ENCODE measurements around the gene CCDC57. TPM values are rescaled to one million over a fixed set of nuclear protein-coding genes. Genes with fewer than 3 reads are reported as not detected.

Gene CCDC57
- total RNA-seq, 1 donor from 2014 or later: 56.6 TPM

DNA sequence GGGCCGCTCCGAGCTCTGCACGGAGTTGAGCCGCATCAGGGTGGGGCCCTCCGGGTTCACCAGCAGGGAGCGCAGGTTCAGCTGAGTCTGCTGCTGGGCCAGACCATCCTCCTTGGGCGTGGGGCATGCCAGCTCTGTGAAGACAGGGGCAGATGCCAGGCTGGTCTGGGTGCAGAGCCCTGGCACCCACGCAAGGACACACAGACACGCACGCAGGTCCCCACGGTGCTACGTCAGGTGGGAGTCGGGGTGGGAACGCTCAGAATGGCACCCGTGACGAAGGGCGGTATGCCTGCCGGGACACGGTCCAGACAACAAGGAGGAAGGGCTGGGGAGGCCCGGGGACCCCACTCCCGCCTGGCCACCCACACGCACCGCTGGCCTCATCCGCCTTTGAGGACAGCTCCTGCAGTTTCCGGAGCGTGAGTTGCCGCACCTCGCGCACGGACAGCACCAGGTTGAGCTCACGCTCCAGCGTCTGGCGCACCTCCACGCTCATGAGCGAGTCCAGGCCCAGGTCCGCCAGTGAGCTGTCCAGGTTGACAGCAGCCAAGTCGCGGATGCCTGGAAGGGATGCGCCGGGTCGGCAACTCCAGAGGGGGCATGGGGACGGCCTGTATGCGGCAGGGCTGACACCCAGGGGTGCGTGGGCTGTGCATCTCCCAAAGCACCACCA lies 131.7 kb downstream of the CCDC57 start:
- Mint-ChIP-seq H3K36me3 (ENCODE audit: low read depth) (peaks cover 49% of the 10 kb centered on the region), H3K4me3 (no peak overlapping the region), H3K4me1 (no peaks in the 10 kb centered on the region), H3K27ac (no peak overlapping the region), H3K27me3 (no peaks in the 10 kb centered on the region), H3K9me3 (no peaks in the 10 kb centered on the region)
- POLR2A ChIA-PET: interaction anchor here (0.5 kb wide), 1 partner anchor 14 kb away, joined by 9 read pairs; no protein-coding TSS in a partner anchor
- TF ChIP-seq, protein P1, sequence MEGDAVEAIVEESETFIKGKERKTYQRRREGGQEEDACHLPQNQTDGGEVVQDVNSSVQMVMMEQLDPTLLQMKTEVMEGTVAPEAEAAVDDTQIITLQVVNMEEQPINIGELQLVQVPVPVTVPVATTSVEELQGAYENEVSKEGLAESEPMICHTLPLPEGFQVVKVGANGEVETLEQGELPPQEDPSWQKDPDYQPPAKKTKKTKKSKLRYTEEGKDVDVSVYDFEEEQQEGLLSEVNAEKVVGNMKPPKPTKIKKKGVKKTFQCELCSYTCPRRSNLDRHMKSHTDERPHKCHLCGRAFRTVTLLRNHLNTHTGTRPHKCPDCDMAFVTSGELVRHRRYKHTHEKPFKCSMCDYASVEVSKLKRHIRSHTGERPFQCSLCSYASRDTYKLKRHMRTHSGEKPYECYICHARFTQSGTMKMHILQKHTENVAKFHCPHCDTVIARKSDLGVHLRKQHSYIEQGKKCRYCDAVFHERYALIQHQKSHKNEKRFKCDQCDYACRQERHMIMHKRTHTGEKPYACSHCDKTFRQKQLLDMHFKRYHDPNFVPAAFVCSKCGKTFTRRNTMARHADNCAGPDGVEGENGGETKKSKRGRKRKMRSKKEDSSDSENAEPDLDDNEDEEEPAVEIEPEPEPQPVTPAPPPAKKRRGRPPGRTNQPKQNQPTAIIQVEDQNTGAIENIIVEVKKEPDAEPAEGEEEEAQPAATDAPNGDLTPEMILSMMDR (IDR thresholded peaks at IDR 0.05): no peak
- DNase-seq: no peak
- intact Hi-C loops (cut with micrococcal nuclease): no loop called here
- CTCF ChIA-PET: no interaction called here
- ATAC-seq (ENCODE audit: low read depth): no peak

DNA sequence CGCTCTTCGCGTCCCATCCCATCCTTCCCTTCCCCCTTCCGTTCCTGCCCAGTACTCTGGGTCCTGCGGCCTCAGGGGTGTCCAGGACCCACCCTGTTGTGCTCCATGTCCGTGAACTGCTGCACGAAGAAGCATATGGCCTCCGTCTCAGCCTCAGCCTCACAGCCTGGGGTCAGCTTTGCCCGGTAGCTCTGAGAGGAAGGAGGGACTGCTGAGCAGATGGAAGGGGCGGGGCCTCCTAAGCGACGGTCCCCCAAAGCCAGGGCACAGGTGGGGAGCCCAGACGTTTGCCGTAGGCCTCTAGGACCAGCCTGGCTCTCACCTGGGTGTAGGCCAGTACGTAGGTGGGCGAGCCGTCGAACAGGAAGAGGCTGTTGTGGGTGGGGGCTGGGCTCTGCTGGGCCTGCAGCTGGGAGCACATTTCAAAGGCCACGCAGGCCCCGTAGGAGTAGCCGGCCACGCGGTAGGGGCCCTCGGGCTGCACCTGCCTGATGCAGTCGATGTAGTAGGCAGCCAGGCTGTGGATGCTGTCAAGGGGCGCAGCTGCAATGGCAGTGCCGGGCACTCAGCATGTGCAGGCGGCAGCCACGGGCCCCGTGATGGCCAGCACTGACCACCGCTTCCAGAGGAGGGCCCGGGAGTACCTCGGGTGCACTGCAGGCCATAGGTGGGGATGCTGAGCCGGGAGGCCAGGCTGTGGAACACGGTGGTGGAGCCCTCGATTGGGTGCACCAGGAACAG lies 132.4 kb downstream of the CCDC57 start:
- H3K4me1 Mint-ChIP-seq: no peaks in the 10 kb centered on the region
- H3K4me3 Mint-ChIP-seq: no peak overlapping the region
- peaks cover 47% of the 10 kb centered on the region for H3K36me3 Mint-ChIP-seq (ENCODE audit: low read depth)
- DNase-seq (no peak), ATAC-seq (ENCODE audit: low read depth) (no peak)
- no peaks in the 10 kb centered on the region for H3K9me3 Mint-ChIP-seq
- TF ChIP-seq, protein P1 (IDR thresholded peaks at IDR 0.05): no peak
- H3K27me3 Mint-ChIP-seq: no peaks in the 10 kb centered on the region
- no peak overlapping the region for H3K27ac Mint-ChIP-seq
- intact Hi-C loops (cut with micrococcal nuclease): no loop called here
- POLR2A ChIA-PET: interaction anchor here (0.5 kb wide), 1 partner anchor 14 kb away, joined by 9 read pairs; no protein-coding TSS in a partner anchor
- CTCF ChIA-PET: no interaction called here

DNA sequence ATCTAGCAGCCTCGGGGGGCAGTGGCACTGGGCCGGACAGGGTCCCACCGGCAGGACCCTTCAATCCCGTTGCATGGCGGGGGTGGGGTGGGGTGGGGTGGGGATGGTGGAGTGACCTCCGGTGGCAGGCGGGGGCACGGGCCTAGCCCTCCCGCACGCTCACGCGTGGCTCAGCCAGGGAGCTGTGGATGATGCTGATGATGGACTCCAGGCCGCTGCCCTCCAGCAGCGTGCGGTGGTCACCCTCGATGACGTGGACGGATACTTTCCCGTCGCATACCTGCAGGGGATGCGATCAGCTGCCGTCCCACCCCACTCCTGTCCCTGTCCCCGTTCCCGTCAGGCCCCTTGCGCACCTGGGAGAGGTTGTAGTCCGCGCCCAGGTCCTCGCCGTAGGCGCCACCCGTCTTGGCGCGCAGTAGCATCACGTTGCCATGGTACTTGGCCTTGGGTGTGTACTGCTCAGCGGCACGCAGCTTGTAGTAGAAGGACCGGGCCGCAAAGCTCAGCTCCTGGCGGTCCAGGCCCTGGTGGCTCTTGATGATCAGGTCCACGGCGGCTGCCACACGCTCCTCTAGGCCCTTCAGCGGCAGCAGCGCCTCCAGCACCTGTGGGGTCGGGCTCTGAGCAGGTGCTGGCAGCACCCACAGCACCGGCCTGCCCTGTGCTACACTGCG lies 133.5 kb downstream of the CCDC57 start:
- no peaks in the 10 kb centered on the region for H3K9me3 Mint-ChIP-seq
- no peak for ATAC-seq (ENCODE audit: low read depth)
- H3K36me3 Mint-ChIP-seq (ENCODE audit: low read depth): peaks cover 38% of the 10 kb centered on the region
- intact Hi-C loops (cut with micrococcal nuclease): no loop called here
- H3K4me3 Mint-ChIP-seq: no peak overlapping the region
- no peaks in the 10 kb centered on the region for H3K4me1 Mint-ChIP-seq
- TF ChIP-seq, protein P1 (IDR thresholded peaks at IDR 0.05): no peak
- H3K27me3 Mint-ChIP-seq: peaks cover 3% of the 10 kb centered on the region
- no peak for DNase-seq
- H3K27ac Mint-ChIP-seq: no peak overlapping the region
- CTCF ChIA-PET: no interaction called here
- POLR2A ChIA-PET: interaction anchor here (0.6 kb wide), 1 partner anchor 155 kb away, joined by 5 read pairs; no protein-coding TSS in a partner anchor

DNA sequence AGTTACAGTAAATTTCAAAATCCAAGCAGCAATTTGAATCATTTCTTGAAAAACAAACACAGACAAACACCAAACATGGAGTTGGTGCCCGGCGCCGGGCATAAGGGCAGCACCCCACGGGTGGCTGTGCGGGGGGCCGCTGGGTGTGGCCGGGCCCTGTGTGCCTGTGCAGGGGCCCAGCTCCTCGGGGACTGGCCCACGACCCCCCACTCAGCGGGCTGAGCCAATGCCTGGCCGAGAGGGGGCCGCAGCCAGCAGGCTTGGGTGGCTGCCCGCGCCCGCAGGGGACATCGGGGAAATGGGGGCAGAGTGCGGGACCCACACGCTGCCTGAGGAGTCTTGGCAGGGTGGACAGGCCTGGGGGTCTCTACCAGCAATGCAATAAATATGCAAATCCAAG lies 134.2 kb downstream of the CCDC57 start:
- peaks cover 33% of the 10 kb centered on the region for H3K36me3 Mint-ChIP-seq (ENCODE audit: low read depth)
- ChIA-PET CTCF (no interaction called here), POLR2A (interaction anchor here (0.6 kb wide), 2 partner anchors 14 to 154 kb away, joined by 4 to 5 read pairs; no protein-coding TSS in a partner anchor)
- H3K27me3 Mint-ChIP-seq: peaks cover 3% of the 10 kb centered on the region
- TF ChIP-seq, protein P1 (IDR thresholded peaks at IDR 0.05): no peak
- no peaks in the 10 kb centered on the region for H3K4me1 Mint-ChIP-seq
- no peak for ATAC-seq (ENCODE audit: low read depth)
- no peak for DNase-seq
- no peak overlapping the region for H3K4me3 Mint-ChIP-seq
- H3K9me3 Mint-ChIP-seq: no peaks in the 10 kb centered on the region
- intact Hi-C loops (cut with micrococcal nuclease): no loop called here
- H3K27ac Mint-ChIP-seq: no peak overlapping the region

Measured in activated B cell treated with CpG ODN at 0.5 μM for 24 hours (primary cell).